ENCODE data around the gene SPINK13.

SPINK13 gene

DNA sequence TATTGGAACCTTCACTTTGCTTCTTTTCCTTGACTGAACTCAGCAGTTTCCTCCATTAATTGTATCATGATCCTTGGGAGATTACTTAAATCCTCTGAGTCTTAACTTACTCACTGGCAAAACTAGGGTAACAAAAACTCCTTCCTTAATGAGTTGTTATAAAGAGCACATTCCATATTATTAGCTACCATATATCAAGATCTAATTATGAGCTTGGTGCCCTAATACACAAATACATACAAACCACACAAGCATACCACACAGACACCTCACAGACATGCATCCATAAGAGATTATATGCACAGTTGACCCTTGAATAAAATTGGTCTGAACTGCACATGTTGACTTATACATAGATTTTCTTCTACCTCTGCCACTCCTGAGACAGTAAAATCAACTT lies 41.2 kb downstream of the SPINK13 start:
- Histone ChIP-seq H2BK5ac (ENCODE audit: low read length) (no peak overlapping the region), H3K4me2 (ENCODE audit: insufficient read depth, low read length, poor library complexity, severe bottlenecking) (no peak overlapping the region), H2AK5ac (ENCODE audit: low read depth, low read length) (no peak overlapping the region), H3K14ac (ENCODE audit: low read length) (no peak overlapping the region), H2BK120ac (ENCODE audit: low read depth, low read length) (no peak overlapping the region), H4K91ac (ENCODE audit: low read depth, low read length, poor library complexity) (no peak overlapping the region), H3K27me3 (ENCODE audit: control insufficient read depth in 3 of 3, insufficient read depth in 3 of 3, low read depth in 1 of 3, low read length in 3 of 3) (no peaks in the 10 kb centered on the region), H3K36me3 (replicated peaks in 1 of 2; ENCODE audit: control insufficient read depth in 2 of 2, insufficient read depth in 2 of 2, low read length in 2 of 2) (no peaks in the 10 kb centered on the region), H3K23ac (ENCODE audit: low read depth, low read length, poor library complexity) (no peak overlapping the region), H3K9ac (ENCODE audit: low read depth, low read length, poor library complexity) (no peak overlapping the region), H2BK15ac (ENCODE audit: low read length) (no peak overlapping the region), H3K9me3 (replicated peaks in 1 of 2; ENCODE audit: control insufficient read depth in 2 of 2, insufficient read depth in 1 of 2, low read depth in 1 of 2, low read length in 2 of 2) (no peaks in the 10 kb centered on the region), H3K4me1 (ENCODE audit: control insufficient read depth in 2 of 2, insufficient read depth in 1 of 2, low read depth in 1 of 2, low read length in 2 of 2) (no peaks in the 10 kb centered on the region), H2AFZ (ENCODE audit: low read length) (no peak overlapping the region), H3K18ac (ENCODE audit: low read length) (no peak overlapping the region), H3K4me3 (ENCODE audit: low read length in 2 of 2) (no peak overlapping the region), H4K8ac (ENCODE audit: low read depth, low read length) (no peak overlapping the region), H3K27ac (replicated peaks; ENCODE audit: low read length) (no peak overlapping the region), H3K79me1 (ENCODE audit: low read depth, low read length) (no peaks in the 10 kb centered on the region), H2BK12ac (ENCODE audit: low read length) (no peak overlapping the region), H3K4ac (ENCODE audit: low read length) (no peak overlapping the region)
- no peak for DNase-seq (ENCODE audit: low spot score)

DNA sequence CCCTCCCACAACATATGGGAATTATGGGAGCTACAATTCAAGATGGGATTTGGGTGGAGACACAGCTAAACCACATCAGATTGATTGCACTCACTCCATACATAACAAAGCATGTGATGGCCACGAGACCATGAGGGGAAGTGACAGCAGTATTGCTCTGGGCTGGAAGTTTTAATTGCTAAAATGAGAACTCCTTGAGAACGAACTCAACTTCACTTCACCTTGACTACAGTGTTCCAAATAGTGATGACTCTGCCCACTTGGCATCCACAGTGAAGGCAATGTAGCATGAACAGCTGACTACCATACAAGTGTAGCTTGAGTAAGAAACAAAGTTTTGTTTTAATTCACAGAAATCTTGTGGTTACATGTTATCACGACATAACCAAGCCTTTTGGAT lies 42.9 kb downstream of the SPINK13 start:
- Histone ChIP-seq H4K91ac (ENCODE audit: low read depth, low read length, poor library complexity) (no peak overlapping the region), H3K4me3 (ENCODE audit: low read length in 2 of 2) (no peak overlapping the region), H2BK15ac (ENCODE audit: low read length) (no peak overlapping the region), H3K23ac (ENCODE audit: low read depth, low read length, poor library complexity) (no peak overlapping the region), H3K27me3 (ENCODE audit: control insufficient read depth in 3 of 3, insufficient read depth in 3 of 3, low read depth in 1 of 3, low read length in 3 of 3) (no peaks in the 10 kb centered on the region), H4K8ac (ENCODE audit: low read depth, low read length) (no peak overlapping the region), H2BK5ac (ENCODE audit: low read length) (no peak overlapping the region), H3K79me1 (ENCODE audit: low read depth, low read length) (no peaks in the 10 kb centered on the region), H3K18ac (ENCODE audit: low read length) (no peak overlapping the region), H3K4me2 (ENCODE audit: insufficient read depth, low read length, poor library complexity, severe bottlenecking) (no peak overlapping the region), H2BK120ac (ENCODE audit: low read depth, low read length) (no peak overlapping the region), H2BK12ac (ENCODE audit: low read length) (no peak overlapping the region), H3K14ac (ENCODE audit: low read length) (no peak overlapping the region), H3K36me3 (replicated peaks in 1 of 2; ENCODE audit: control insufficient read depth in 2 of 2, insufficient read depth in 2 of 2, low read length in 2 of 2) (no peaks in the 10 kb centered on the region), H3K9ac (ENCODE audit: low read depth, low read length, poor library complexity) (no peak overlapping the region), H3K4ac (ENCODE audit: low read length) (no peak overlapping the region), H3K4me1 (ENCODE audit: control insufficient read depth in 2 of 2, insufficient read depth in 1 of 2, low read depth in 1 of 2, low read length in 2 of 2) (no peaks in the 10 kb centered on the region), H2AFZ (ENCODE audit: low read length) (no peak overlapping the region), H3K27ac (replicated peaks; ENCODE audit: low read length) (no peak overlapping the region), H2AK5ac (ENCODE audit: low read depth, low read length) (no peak overlapping the region), H3K9me3 (replicated peaks in 1 of 2; ENCODE audit: control insufficient read depth in 2 of 2, insufficient read depth in 1 of 2, low read depth in 1 of 2, low read length in 2 of 2) (no peaks in the 10 kb centered on the region)
- DNase-seq (ENCODE audit: low spot score) = no peak
- no CpG with 5 or more reads among the region's 3 CpGs for WGBS, 2 donors (ENCODE audit: extremely low coverage in 2 of 2, insufficient read length in 2 of 2, insufficient replicate concordance in 1 of 2)

- Histone ChIP-seq H3K27me3 (ENCODE audit: control insufficient read depth in 3 of 3, insufficient read depth in 3 of 3, low read depth in 1 of 3, low read length in 3 of 3) (no peaks in the 10 kb centered on the region), H3K9me3 (replicated peaks in 1 of 2; ENCODE audit: control insufficient read depth in 2 of 2, insufficient read depth in 1 of 2, low read depth in 1 of 2, low read length in 2 of 2) (no peaks in the 10 kb centered on the region), H4K8ac (ENCODE audit: low read depth, low read length) (no peak within 1 kb of the TSS), H3K18ac (ENCODE audit: low read length) (no peak within 1 kb of the TSS), H2AK5ac (ENCODE audit: low read depth, low read length) (no peak within 1 kb of the TSS), H3K27ac (replicated peaks; ENCODE audit: low read length) (no peak within 1 kb of the TSS), H3K4me3 (ENCODE audit: low read length in 2 of 2) (no peak within 1 kb of the TSS), H2AFZ (ENCODE audit: low read length) (no peak within 1 kb of the TSS), H3K36me3 (replicated peaks in 1 of 2; ENCODE audit: control insufficient read depth in 2 of 2, insufficient read depth in 2 of 2, low read length in 2 of 2) (no peaks in the 10 kb centered on the region), H3K79me1 (ENCODE audit: low read depth, low read length) (no peaks in the 10 kb centered on the region), H2BK12ac (ENCODE audit: low read length) (no peak within 1 kb of the TSS), H4K91ac (ENCODE audit: low read depth, low read length, poor library complexity) (no peak within 1 kb of the TSS), H3K4me2 (ENCODE audit: insufficient read depth, low read length, poor library complexity, severe bottlenecking) (no peak within 1 kb of the TSS), H3K23ac (ENCODE audit: low read depth, low read length, poor library complexity) (no peak within 1 kb of the TSS), H3K9ac (ENCODE audit: low read depth, low read length, poor library complexity) (no peak within 1 kb of the TSS), H2BK120ac (ENCODE audit: low read depth, low read length) (no peak within 1 kb of the TSS), H2BK5ac (ENCODE audit: low read length) (no peak within 1 kb of the TSS), H2BK15ac (ENCODE audit: low read length) (no peak within 1 kb of the TSS), H3K4ac (ENCODE audit: low read length) (no peak within 1 kb of the TSS), H3K4me1 (ENCODE audit: control insufficient read depth in 2 of 2, insufficient read depth in 1 of 2, low read depth in 1 of 2, low read length in 2 of 2) (no peaks in the 10 kb centered on the region), H3K14ac (ENCODE audit: low read length) (no peak within 1 kb of the TSS)
- no CpG with 5 or more reads among the region's 3 CpGs for WGBS, 2 donors (ENCODE audit: extremely low coverage in 2 of 2, insufficient read length in 2 of 2, insufficient replicate concordance in 1 of 2)
- DNase-seq (ENCODE audit: low spot score) = no peak
These were observed 43.6 kb downstream of the SPINK13 start, which contains the start of gene SPINK7 for GRCh38 chr5:148312153-148312552. Gene SPINK7, plus strand, starts transcription at chr5:148312423. Its CDS starts 61 bp downstream, at chr5:148312484.

DNA sequence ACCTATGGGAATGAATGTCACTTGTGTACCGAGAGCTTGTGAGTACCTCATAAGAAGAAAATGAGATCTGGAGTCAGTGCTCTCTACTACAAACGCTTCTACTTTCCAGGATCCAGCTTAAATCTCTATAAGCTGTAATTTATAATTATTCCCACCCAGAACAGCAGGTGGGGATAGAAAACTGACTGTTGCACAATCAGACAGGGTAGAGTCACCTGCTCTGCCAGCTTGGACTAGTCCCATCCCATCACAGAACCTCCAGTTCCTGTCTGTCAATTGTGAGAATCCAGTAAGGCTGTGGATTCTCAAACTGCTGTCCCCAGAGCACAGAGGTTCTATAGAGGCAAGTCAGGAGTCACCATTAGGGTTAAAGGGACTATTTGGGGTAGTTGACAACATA lies 45.6 kb downstream of the SPINK13 start:
- no peak for DNase-seq (ENCODE audit: low spot score)
- no peak overlapping the region for H3K4ac ChIP-seq (ENCODE audit: low read length)
- no peak overlapping the region for H4K91ac ChIP-seq (ENCODE audit: low read depth, low read length, poor library complexity)
- H3K4me1 ChIP-seq (ENCODE audit: control insufficient read depth in 2 of 2, insufficient read depth in 1 of 2, low read depth in 1 of 2, low read length in 2 of 2) = no peaks in the 10 kb centered on the region
- H4K8ac ChIP-seq (ENCODE audit: low read depth, low read length) = no peak overlapping the region
- H3K4me3 ChIP-seq (ENCODE audit: low read length in 2 of 2) = no peak overlapping the region
- no peaks in the 10 kb centered on the region for H3K27me3 ChIP-seq (ENCODE audit: control insufficient read depth in 3 of 3, insufficient read depth in 3 of 3, low read depth in 1 of 3, low read length in 3 of 3)
- H3K23ac ChIP-seq (ENCODE audit: low read depth, low read length, poor library complexity) = no peak overlapping the region
- no peak overlapping the region for H2BK5ac ChIP-seq (ENCODE audit: low read length)
- H2AK5ac ChIP-seq (ENCODE audit: low read depth, low read length) = no peak overlapping the region
- H2AFZ ChIP-seq (ENCODE audit: low read length) = no peak overlapping the region
- no CpG with 5 or more reads among the region's 2 CpGs for WGBS, 2 donors (ENCODE audit: extremely low coverage in 2 of 2, insufficient read length in 2 of 2, insufficient replicate concordance in 1 of 2)
- no peak overlapping the region for H2BK120ac ChIP-seq (ENCODE audit: low read depth, low read length)
- no peaks in the 10 kb centered on the region for H3K9me3 ChIP-seq (replicated peaks in 1 of 2; ENCODE audit: control insufficient read depth in 2 of 2, insufficient read depth in 1 of 2, low read depth in 1 of 2, low read length in 2 of 2)
- no peak overlapping the region for H2BK12ac ChIP-seq (ENCODE audit: low read length)
- H3K14ac ChIP-seq (ENCODE audit: low read length) = no peak overlapping the region
- no peaks in the 10 kb centered on the region for H3K79me1 ChIP-seq (ENCODE audit: low read depth, low read length)
- H3K27ac ChIP-seq (replicated peaks; ENCODE audit: low read length) = no peak overlapping the region
- no peak overlapping the region for H3K9ac ChIP-seq (ENCODE audit: low read depth, low read length, poor library complexity)
- no peaks in the 10 kb centered on the region for H3K36me3 ChIP-seq (replicated peaks in 1 of 2; ENCODE audit: control insufficient read depth in 2 of 2, insufficient read depth in 2 of 2, low read length in 2 of 2)
- H3K18ac ChIP-seq (ENCODE audit: low read length) = no peak overlapping the region
- no peak overlapping the region for H3K4me2 ChIP-seq (ENCODE audit: insufficient read depth, low read length, poor library complexity, severe bottlenecking)
- H2BK15ac ChIP-seq (ENCODE audit: low read length) = no peak overlapping the region

Measured in neuronal stem cell (in vitro differentiated cells).